ENCODE results near the gene AOAH.

DNA sequence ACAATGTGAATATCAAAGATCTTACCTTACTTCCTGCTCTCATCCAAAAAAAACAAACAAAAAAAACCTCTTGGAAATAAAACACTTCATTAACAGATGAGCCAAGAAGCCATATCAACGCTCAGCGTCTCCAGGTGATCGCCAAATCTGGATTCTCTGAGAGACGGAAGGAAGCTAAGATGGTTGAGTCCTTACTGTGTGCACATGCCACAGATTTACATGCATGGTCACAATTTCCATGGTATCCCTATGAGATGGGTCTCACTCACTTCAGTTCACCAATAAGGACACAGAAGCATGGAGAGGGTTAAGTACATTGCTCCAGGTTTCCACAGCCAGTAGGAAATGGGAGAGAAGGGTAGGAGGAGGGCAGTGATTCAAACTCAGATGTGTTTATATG is 1.0 kb downstream of the AOAH start:
- TF ChIP-seq, protein P1, sequence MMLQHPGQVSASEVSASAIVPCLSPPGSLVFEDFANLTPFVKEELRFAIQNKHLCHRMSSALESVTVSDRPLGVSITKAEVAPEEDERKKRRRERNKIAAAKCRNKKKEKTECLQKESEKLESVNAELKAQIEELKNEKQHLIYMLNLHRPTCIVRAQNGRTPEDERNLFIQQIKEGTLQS (CRISPR knock-in tag; IDR thresholded peaks at IDR 0.05): no peak
- TF ChIP-seq ZNF891 (CRISPR knock-in tag; IDR thresholded peaks at IDR 0.05): no peak
- TF ChIP-seq RERE (CRISPR knock-in tag; IDR thresholded peaks at IDR 0.05; ENCODE audit: low read depth): no peak
- no peak for TF ChIP-seq NONO (IDR thresholded peaks at IDR 0.05)
- no peak for TF ChIP-seq NONO (CRISPR knock-in tag; conservative IDR thresholded peaks at IDR 0.05)
- TF ChIP-seq CEBPG (CRISPR knock-in tag; IDR thresholded peaks at IDR 0.05): no peak
- no peak for TF ChIP-seq CTCF (CRISPR knock-in tag; IDR thresholded peaks at IDR 0.05)
- TF ChIP-seq EZH2 (conservative IDR thresholded peaks at IDR 0.05; ENCODE audit: low read depth, low read length): no peak
- TF ChIP-seq KLF15 (CRISPR knock-in tag; IDR thresholded peaks at IDR 0.05; ENCODE audit: borderline replicate concordance): no peak

Measured in HepG2 (cell line).